GM19324 (cell line): Measurements from ENCODE around the gene POLR3GL.
A peak's percentile ranks its signal among the peaks of the same experiment; 100 is the strongest.
"Not testable (repeated sequence)": the region's sequence is repeated elsewhere in the genome, so short reads cannot be mapped to it uniquely, and the experiment has no call there.

Experiments
- ATAC-seq: cut with Tn5 transposase; IDR thresholded peaks from one replicate; pipeline ENCODE4 v1.9.1; 2021; ENCODE audit warnings: mild to moderate bottlenecking, moderate library complexity; ENCODE audit not compliant: unreplicated experiment, low FRiP score

The POLR3GL gene, protein sequence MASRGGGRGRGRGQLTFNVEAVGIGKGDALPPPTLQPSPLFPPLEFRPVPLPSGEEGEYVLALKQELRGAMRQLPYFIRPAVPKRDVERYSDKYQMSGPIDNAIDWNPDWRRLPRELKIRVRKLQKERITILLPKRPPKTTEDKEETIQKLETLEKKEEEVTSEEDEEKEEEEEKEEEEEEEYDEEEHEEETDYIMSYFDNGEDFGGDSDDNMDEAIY

DNA sequence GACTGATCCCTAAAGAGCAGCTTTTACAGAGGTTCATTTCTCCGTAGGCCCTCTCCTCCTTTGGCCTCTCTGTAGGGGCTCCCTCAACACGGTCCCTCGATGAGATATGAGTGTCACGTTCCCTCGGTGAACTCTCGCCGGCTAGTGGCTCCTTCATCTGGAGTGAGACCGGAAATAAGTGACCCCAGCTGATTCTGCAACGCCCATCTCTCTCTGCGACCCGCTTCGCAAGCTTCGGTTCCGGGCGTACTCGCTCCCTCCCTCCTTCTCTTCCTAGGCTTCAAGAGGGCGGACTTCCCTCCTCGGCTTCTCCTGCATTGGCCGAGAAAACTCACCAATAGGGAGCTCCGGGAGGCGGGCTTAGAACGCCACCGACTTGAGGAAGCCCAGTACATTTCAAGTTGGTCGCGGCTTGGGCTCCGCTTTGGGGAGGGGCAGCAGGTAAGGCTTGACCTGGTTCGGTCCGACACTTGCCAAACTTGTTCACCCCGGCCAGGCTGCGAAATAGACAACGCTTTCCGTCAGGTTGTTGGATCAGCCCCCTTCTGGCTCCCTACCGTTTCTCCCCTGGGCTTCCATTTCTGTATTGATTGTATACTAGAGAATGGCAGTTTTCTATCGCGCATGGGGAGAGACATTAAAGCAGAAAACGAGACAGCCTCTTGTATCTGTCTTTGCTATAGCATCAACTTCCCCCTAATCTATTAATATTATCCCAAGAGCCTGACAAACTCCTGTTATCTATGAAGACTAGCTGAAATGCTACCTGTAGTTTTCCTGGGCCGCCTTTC is at the start of gene POLR3GL, which contains the start of gene ANKRD34A:
Gene POLR3GL, plus strand, starts transcription at position 363 of the 791 bp plus-strand sequence. CDS start 10,176 bp downstream, outside the sequence.
Gene ANKRD34A, minus strand, starts transcription at position 248 of the 791 bp plus-strand sequence. CDS start 2,816 bp downstream, outside the sequence.
- ATAC-seq = peak; percentile 92

DNA sequence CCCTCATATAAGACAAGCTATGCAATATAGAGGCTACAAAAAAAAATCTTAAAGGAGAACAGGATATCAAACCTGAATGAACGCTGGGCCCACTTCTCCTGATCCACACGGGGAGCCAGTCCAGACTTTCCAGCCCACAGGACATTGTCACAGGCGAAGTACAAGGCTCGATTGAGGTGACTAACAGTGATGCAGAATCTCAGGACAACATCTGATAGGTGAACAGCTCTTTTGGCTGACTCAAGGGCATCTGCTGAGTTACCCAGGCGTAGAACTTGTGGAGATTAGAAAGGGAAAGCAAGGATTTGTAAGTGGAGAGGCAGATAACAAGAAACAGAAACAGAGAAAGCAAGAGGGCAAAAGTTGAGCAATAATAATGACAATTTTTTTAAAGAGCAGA is 47.7 kb upstream of the POLR3GL start:
- no peak for ATAC-seq

DNA sequence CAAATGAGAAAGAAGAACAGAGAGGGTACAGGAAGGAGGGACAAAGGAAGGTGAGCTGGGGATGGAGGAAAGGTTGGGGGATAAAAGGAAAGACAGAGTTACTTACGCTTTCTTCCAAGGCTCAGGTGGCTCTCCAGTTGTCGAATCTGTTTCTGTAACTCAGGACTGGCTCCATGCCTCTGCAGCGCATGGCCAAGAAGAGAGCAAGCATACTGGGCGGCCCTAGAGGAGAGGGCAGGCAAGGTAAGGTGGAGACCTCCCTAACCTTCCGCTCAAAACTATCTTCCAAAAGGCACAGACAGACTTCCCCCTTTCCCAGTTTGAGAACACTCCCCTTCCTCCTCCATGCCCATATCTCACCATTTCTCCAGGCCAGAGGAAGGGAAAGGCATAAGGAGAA is 46.9 kb upstream of the POLR3GL start:
- no peak for ATAC-seq

DNA sequence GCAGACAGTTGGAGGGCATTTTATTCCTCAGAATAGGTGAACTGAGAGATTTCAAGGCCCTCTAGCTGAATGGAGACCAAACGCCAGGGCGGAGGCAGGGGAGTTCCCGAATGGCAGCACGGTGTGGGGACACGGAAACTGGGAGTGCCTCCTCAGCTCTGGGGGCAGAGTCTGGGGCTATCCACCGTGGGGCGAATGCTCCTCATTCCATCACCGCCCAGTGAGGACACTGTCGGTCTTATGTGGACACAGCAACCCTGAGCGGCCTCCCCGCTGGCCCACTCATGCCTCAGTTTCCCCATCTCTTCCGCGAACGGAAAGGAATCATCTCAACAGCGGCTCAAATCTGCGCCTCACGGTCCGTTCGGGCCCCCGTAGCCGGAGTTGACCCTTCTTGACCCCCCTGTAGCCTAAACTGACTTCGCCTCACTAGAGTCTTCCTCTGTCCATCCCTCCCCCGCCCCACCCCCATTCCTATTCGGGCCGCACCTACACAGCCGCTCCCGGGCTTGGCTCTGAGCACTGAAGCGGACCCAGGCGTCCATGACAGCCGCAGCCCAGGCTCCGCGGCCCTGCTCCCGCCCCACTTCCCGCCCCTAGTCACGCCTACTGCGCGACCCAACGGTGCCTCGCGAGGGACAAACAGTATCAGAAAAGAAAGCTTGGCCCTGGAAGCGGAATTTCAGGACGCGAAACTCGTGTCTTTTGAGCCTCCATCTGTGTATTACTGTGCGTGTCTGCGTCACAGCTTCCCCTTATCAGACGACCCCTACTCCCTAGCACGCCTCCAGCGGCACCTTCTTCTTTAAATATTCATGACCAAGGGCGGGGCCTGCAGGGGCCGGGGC is 46.1 kb upstream of the POLR3GL start, which contains the start of gene PEX11B:
Gene PEX11B, minus strand, starts transcription at position 574 of the 848 bp plus-strand sequence. Its CDS starts 29 bp downstream, at position 545.
- peak; percentile 92 for ATAC-seq

DNA sequence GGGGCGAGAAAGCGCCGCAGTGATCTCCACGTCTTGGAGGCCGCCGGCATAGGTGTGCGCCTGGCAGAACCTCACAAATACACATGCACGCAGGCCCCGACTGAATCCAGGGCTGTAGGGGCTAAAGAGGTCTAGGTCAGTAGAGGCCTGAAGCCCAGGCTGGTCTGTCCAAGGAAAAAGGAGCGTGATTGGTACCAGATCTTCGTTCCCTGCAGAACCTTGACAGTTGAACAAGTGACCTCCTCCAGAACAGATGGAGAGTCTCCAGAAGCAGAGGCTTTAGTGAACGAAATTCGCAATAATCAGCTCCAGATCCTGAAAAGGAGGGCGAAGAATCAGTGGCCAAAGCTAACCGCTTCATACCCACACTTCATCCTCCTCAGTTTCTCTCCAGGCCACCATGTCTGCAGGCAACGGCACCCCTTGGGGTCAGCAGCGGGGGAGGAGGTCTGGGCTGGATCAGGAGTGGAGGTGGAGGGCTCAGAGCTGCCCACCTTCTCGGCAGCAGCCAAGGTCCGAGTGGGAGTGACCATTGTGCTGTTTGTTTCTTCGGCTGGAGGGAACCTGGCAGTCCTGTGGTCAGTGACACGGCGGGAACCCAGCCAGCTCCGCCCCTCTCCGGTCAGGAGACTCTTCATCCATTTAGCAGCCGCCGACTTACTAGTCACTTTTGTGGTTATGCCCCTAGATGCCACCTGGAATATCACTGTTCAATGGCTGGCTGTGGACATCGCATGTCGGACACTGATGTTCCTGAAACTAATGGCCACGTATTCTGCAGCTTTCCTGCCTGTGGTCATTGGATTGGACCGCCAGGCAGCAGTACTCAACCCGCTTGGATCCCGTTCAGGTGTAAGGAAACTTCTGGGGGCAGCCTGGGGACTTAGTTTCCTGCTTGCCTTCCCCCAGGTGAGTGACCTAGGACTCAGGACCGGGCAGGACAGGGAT is 45.2 kb upstream of the POLR3GL start:
- no peak for ATAC-seq

DNA sequence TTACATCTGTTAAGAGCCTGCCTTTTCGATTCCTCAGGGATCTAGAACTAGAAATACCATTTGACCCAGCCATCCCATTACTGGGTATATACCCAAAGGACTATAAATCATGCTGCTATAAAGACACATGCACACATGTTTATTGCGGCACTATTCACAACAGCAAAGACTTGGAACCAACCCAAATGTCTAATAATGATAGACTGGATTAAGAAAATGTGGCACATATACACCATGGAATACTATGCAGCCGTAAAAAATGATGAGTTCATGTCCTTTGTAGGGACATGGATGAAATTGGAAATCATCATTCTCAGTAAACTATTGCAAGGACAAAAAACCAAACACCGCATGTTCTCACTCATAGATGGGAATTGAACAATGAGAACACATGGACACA is 44.2 kb upstream of the POLR3GL start:
- ATAC-seq = not testable (repeated sequence)

DNA sequence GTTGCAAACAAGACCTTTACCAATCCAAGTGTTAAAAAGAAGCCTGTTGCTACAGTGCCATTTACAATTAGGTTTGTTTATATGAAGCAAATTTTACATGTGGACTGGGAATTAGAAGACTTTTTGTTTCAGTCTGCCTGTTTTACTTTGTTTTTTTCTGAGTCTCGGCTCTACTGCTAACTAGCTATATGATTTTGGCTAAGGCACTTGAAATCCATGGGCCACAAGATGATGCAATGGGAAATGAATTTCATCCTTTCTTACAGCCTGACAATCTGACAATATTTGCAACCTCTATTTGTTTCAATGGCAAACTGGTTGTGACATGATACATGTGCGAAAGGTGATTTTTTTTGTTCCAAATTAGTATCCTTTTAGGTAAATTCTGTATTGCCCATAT is 42.2 kb upstream of the POLR3GL start:
- no peak for ATAC-seq

DNA sequence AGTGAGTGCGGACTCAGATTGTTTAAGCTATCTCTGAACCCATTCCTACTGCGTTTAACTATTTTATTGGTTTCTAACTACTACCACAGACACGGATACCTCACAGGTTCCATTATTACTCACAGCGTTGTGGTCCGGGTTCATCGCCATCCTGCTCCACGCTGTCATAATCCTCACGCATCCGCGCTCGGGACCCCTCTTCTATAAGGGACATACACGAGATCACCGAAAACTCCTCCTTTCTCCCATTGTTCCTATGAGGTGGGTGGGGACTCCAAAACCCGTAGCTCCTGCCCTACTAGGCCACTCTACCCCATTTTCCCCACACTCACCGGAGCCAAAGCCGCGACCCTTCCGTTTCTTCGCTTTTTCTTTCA is 37.8 kb upstream of the POLR3GL start:
- peak; percentile 2 for ATAC-seq

DNA sequence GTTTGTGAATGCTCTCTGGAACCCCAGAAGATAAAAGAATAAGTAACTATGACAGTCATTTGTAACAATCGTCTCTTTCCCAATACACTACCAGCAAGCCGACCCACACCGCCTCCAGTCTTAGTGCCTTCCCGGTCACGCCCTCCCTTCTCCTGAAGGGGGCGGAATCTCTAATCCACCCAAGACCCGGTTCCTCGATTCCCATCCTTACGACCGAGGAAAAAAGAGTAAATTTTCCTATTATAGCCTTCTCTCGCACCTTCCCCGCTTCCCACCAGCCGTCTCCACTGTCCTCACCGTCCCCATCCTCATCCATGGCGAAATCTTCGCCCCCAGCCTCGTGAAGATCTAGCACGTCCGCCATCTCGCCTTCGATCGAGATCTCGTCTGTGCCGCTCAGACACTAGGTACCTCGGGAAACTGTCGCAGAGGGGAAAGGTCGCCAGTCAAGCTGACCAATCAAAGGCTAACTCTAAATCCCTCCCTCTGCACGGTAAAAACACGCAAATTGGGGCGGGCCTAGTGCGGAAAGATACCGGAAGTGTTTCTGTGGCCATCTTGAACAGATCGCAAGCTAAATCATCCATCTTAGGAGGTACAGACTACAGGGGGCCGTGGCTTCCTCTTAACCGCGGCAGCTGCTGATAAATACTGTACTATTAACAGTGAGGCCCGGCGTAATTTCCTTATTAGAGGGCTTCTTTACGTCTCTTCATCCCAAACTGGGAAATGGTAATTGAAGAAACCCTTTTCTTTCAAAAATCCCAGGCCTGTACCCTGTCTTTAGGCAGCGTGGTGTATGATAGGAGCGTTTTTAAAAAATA is 37.2 kb upstream of the POLR3GL start, which contains the start of gene RBM8A:
Gene RBM8A, minus strand, starts transcription at position 422 of the 824 bp plus-strand sequence. Its CDS starts 58 bp downstream, at position 364.
- peak; percentile 96 for ATAC-seq

DNA sequence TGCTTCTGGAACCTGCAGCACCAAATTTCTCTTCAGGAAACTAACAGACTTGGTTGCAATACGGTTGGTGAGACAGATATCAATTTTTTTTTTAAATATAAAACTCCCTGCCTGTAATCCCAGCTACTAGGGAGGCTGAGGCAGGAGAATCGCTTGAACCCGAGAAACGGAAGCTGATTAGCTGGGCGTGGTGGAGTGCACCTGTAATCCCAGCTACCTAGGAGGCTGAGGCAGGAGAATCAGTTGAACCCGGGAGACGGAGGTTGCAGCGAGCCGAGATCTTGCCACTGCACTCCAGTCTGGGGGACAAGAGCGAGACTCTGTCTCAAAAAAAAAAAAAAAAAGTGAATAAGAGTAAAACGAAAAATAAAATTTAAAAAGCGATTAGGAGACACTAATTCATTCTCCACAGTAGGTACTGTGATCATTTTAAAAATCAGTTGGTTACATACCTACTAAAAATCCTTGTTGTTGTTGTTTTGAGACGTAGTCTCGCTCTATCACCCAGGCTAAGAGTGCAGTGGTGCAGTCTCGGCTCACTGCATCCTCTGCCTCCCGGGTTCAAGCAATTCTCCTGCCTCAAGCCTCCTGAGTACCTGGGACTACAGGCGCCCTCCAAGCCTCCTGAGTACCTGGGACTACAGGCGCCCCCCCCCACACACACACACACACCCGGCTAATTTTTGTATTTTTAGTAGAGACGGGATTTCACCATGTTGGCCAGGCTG is 36.4 kb upstream of the POLR3GL start:
- no peak for ATAC-seq

DNA sequence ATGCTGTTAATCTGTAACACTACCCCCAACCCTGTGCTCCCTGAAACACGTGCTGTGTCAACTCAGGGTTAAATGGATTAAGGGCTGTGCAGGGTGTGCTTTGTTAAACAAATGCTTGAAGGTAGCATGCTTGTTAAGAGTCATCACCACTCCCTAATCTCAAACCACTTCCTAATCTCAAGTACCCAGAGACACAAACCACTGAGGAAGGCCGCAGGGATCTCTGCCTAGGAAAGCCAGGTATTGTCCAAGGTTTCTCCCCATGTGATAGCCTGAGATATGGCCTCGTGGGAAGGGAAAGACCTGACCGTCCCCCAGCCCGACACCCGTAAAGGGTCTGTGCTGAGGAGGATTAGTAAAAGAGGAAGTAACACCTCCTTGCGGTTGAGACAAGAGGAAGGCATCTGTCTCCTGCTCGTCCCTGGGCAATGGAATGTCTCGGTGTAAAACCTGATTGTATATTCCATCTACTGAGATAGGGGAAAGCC is 31.9 kb upstream of the POLR3GL start:
- not testable (repeated sequence) for ATAC-seq

DNA sequence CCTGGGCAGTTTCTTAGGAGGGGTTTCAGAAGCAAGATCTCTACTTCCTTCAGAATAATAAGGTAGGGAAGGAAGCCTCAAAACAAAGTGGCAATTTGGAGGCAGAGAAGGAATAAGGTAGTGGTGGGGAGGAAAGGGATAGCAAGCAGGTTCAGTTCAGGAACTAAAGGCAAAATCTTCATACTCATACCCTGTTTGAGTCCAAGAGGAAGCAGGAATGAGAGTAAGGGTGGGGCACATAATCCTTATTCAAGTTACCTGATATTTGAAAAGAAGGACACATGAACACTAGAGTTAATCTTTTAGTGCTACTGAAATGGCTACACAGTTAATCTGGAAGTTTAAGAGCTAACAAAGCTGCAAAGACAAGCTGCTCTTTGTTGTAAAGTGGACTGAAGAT is 28.8 kb upstream of the POLR3GL start:
- no peak for ATAC-seq

DNA sequence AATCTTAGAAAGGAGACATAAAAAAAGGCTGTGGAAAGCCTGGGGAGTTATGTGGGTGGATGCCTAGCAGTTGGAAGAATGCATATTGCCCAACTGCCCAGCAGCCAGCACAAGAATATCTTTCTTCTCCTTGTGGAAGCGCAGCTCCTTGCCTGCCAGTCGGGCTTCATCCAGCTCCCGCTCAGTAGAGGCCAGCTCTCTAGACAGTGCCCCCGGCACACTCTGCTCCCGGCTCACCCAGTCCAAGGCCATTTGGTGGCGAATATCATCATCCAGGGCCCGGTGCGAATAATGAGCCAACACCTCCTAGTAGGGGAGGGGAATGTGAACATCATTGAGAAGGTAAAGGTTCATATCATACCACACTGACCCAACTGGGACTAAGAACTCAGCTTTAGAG is 28.2 kb upstream of the POLR3GL start:
- ATAC-seq = no peak

DNA sequence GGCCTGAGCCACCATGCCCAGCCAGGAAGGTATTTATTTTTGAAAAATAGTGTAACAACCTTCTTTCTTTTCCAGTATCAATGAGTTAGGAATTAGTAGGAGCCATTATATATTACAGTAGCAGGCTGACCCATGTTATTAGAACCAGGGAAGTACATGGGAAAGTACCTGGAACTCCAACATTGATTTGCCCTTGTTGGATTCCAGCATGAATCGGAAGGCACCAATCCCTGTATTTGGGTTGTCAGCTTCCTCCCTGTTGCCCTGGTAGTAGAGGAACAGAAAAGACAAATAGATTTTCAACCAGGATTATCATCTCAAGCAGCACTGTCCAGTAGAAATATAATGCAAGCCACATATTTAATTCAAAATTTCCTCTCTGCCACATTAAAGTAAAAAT is 27.1 kb upstream of the POLR3GL start:
- no peak for ATAC-seq

DNA sequence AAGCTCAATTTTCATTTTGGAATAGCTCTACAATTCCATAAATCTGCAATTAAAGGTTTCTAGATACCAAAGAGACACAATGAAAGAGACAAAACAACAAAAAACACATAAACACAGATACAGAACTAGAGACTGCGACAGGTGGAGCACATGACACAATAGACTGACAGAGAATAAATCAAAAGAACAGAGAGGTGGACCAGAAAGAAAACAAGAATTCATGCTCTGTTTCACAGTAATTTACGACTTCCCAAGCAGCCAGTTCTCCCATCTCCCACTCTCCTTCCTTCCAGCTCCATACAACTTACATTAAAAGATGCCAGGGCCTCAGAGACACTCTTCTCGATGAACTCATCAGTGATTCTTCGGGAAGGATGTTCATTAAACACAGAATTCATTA is 22.1 kb upstream of the POLR3GL start:
- no peak for ATAC-seq

DNA sequence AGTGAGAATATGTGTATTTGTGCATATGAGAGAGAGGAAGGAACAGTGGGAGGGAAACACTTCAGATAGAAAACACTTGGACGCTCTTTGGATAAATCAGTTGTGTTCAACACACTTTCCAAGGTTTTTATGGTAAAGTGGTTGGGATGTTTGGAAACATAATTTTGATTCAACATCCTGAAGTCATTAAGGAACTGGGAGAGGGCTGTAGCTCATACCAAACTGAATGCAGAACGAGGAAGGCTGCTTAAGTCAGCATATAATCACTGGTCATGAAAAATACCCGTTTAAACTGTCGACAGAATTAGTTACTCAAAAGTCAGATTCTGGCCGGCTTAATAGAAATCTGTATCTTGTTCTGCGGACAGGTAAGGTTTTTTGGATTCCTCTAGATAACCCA is 21.6 kb upstream of the POLR3GL start:
- ATAC-seq = no peak

DNA sequence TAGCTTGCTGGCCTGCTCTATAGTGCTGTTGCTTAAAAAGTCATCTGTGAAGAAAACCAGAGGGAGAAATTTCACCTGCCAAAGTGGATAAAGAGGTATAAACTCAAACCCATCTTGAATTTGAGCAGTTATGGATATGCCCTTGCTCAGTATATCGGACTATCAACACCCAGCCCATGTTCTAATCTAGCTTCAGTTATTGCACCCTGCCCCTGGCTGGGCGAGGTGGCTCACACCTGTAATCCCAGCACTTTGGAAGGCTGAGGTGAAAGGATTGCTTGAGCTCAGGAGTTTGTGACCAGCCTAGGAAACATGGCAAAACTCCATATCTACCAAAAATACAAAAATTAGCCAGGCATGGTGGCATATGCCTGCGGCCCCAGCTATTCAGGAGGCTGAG is 20.0 kb upstream of the POLR3GL start:
- ATAC-seq = no peak

DNA sequence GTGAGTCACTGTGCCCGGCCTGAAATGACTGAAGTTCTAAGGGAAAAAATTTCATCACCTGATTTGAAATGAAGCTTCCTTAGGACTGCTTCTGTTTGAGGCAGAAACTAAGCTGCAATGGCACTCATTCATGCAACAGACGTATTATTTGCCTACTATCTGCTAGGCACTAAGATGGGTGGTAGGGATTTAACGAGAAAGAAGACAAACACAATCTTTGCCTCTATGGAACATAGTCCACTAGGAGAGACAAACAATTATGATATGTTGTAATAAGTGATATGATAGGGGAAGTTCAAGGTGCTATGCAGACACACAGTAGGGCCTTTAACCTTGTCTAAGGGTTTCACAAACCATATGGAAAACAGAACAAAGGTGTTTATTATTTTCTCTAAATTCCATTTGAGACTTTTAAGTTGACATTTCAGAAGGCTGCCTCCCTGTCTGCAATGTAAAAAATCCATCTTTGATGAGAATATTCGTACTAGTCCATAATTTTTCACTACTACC is 18.0 kb upstream of the POLR3GL start:
- ATAC-seq = no peak
